ENCODE results near the gene MTA2.
"Not testable (repeated sequence)": the region's sequence is repeated elsewhere in the genome, so short reads cannot be mapped to it uniquely, and the experiment has no call there.

The MTA2 gene

GRCh38 chr11:62552485-62553079 is 49.1 kb downstream of the MTA2 start:
- H3K4me3 ChIP-seq (ENCODE audit: low read length) = peak overlapping the region; percentile 74
- H3K9me3 ChIP-seq (ENCODE audit: control insufficient read depth, low read length) = no peaks in the 10 kb centered on the region
- DNase-seq (ENCODE audit: low read depth) = peak; percentile 48
- H3K36me3 ChIP-seq (ENCODE audit: control insufficient read depth, insufficient read depth, low read length, severe bottlenecking) = no peaks in the 10 kb centered on the region
- peak overlapping the region; percentile 89 for H3K9ac ChIP-seq (ENCODE audit: low read length)
- peaks cover 62% of the 10 kb centered on the region for H3K4me1 ChIP-seq (ENCODE audit: control insufficient read depth, insufficient read depth, low read length)
- H3K27me3 ChIP-seq (replicated peaks; ENCODE audit: control insufficient read depth, insufficient read depth, low read length) = no peaks in the 10 kb centered on the region

- H3K9ac ChIP-seq (ENCODE audit: low read length); H3K36me3 ChIP-seq (ENCODE audit: control insufficient read depth, insufficient read depth, low read length, severe bottlenecking); DNase-seq (ENCODE audit: low read depth); H3K27me3 ChIP-seq (replicated peaks; ENCODE audit: control insufficient read depth, insufficient read depth, low read length); H3K4me3 ChIP-seq (ENCODE audit: low read length); H3K9me3 ChIP-seq (ENCODE audit: control insufficient read depth, low read length): not testable (repeated sequence)
- peaks cover 44% of the 10 kb centered on the region for H3K4me1 ChIP-seq (ENCODE audit: control insufficient read depth, insufficient read depth, low read length)
Measured at GRCh38 chr11:62550478-62550877, 51.2 kb downstream of the MTA2 start.

- Histone ChIP-seq H3K27me3 (replicated peaks; ENCODE audit: control insufficient read depth, insufficient read depth, low read length) (no peaks in the 10 kb centered on the region), H3K4me3 (ENCODE audit: low read length) (no peak overlapping the region), H3K36me3 (ENCODE audit: control insufficient read depth, insufficient read depth, low read length, severe bottlenecking) (no peaks in the 10 kb centered on the region), H3K9me3 (ENCODE audit: control insufficient read depth, low read length) (no peaks in the 10 kb centered on the region), H3K9ac (ENCODE audit: low read length) (no peak overlapping the region), H3K4me1 (ENCODE audit: control insufficient read depth, insufficient read depth, low read length) (peaks cover 27% of the 10 kb centered on the region)
- DNase-seq (ENCODE audit: low read depth) = no peak
Measured at GRCh38 chr11:62548545-62549335, 52.9 kb downstream of the MTA2 start.

GRCh38 chr11:62547691-62548281 is 53.9 kb downstream of the MTA2 start:
- no peaks in the 10 kb centered on the region for H3K27me3 ChIP-seq (replicated peaks; ENCODE audit: control insufficient read depth, insufficient read depth, low read length)
- H3K4me1 ChIP-seq (ENCODE audit: control insufficient read depth, insufficient read depth, low read length) = peaks cover 21% of the 10 kb centered on the region
- peak overlapping the region; percentile 95 for H3K9ac ChIP-seq (ENCODE audit: low read length)
- peak overlapping the region; percentile 87 for H3K4me3 ChIP-seq (ENCODE audit: low read length)
- no peak for DNase-seq (ENCODE audit: low read depth)
- H3K36me3 ChIP-seq (ENCODE audit: control insufficient read depth, insufficient read depth, low read length, severe bottlenecking) = no peaks in the 10 kb centered on the region
- H3K9me3 ChIP-seq (ENCODE audit: control insufficient read depth, low read length) = no peaks in the 10 kb centered on the region

- Histone ChIP-seq H3K4me3 (ENCODE audit: low read length) (peak overlapping the region; percentile 87), H3K36me3 (ENCODE audit: control insufficient read depth, insufficient read depth, low read length, severe bottlenecking) (no peaks in the 10 kb centered on the region), H3K27me3 (replicated peaks; ENCODE audit: control insufficient read depth, insufficient read depth, low read length) (no peaks in the 10 kb centered on the region), H3K9ac (ENCODE audit: low read length) (peak overlapping the region; percentile 95), H3K4me1 (ENCODE audit: control insufficient read depth, insufficient read depth, low read length) (peaks cover 22% of the 10 kb centered on the region), H3K9me3 (ENCODE audit: control insufficient read depth, low read length) (no peaks in the 10 kb centered on the region)
- peak; percentile 74 for DNase-seq (ENCODE audit: low read depth)
Measured at GRCh38 chr11:62546929-62547625, 54.6 kb downstream of the MTA2 start.

- Histone ChIP-seq H3K36me3 (ENCODE audit: control insufficient read depth, insufficient read depth, low read length, severe bottlenecking) (no peaks in the 10 kb centered on the region), H3K9ac (ENCODE audit: low read length) (peak within 1 kb of the TSS; percentile 100), H3K4me3 (ENCODE audit: low read length) (peak within 1 kb of the TSS; percentile 94), H3K9me3 (ENCODE audit: control insufficient read depth, low read length) (no peaks in the 10 kb centered on the region), H3K27me3 (replicated peaks; ENCODE audit: control insufficient read depth, insufficient read depth, low read length) (no peaks in the 10 kb centered on the region), H3K4me1 (ENCODE audit: control insufficient read depth, insufficient read depth, low read length) (peaks cover 23% of the 10 kb centered on the region)
- DNase-seq (ENCODE audit: low read depth) = peak; percentile 91
Measured at GRCh38 chr11:62546244-62546928, 55.3 kb downstream of the MTA2 start, which contains the start of gene AHNAK. Gene AHNAK (minus strand): TSS chr11:62546806. CDS start chr11:62536098, 10,708 bp downstream.

- Histone ChIP-seq H3K4me3 (ENCODE audit: low read length) (peak overlapping the region; percentile 94), H3K4me1 (ENCODE audit: control insufficient read depth, insufficient read depth, low read length) (peaks cover 30% of the 10 kb centered on the region), H3K9ac (ENCODE audit: low read length) (peak overlapping the region; percentile 100), H3K36me3 (ENCODE audit: control insufficient read depth, insufficient read depth, low read length, severe bottlenecking) (no peaks in the 10 kb centered on the region), H3K9me3 (ENCODE audit: control insufficient read depth, low read length) (no peaks in the 10 kb centered on the region), H3K27me3 (replicated peaks; ENCODE audit: control insufficient read depth, insufficient read depth, low read length) (no peaks in the 10 kb centered on the region)
- DNase-seq (ENCODE audit: low read depth) = peak; percentile 95
Measured at GRCh38 chr11:62545437-62546243, 56.0 kb downstream of the MTA2 start.

- DNase-seq (ENCODE audit: low read depth) = peak; percentile 58
- H3K4me3 ChIP-seq (ENCODE audit: low read length) = peak overlapping the region; percentile 94
- H3K27me3 ChIP-seq (replicated peaks; ENCODE audit: control insufficient read depth, insufficient read depth, low read length) = no peaks in the 10 kb centered on the region
- H3K9ac ChIP-seq (ENCODE audit: low read length) = peak overlapping the region; percentile 100
- H3K9me3 ChIP-seq (ENCODE audit: control insufficient read depth, low read length) = no peaks in the 10 kb centered on the region
- H3K36me3 ChIP-seq (ENCODE audit: control insufficient read depth, insufficient read depth, low read length, severe bottlenecking) = no peaks in the 10 kb centered on the region
- H3K4me1 ChIP-seq (ENCODE audit: control insufficient read depth, insufficient read depth, low read length) = peaks cover 38% of the 10 kb centered on the region
Measured at GRCh38 chr11:62544581-62545436, 56.9 kb downstream of the MTA2 start.

GRCh38 chr11:62543680-62544444 is 57.8 kb downstream of the MTA2 start:
- peak overlapping the region; percentile 100 for H3K9ac ChIP-seq (ENCODE audit: low read length)
- no peaks in the 10 kb centered on the region for H3K9me3 ChIP-seq (ENCODE audit: control insufficient read depth, low read length)
- no peaks in the 10 kb centered on the region for H3K36me3 ChIP-seq (ENCODE audit: control insufficient read depth, insufficient read depth, low read length, severe bottlenecking)
- no peaks in the 10 kb centered on the region for H3K27me3 ChIP-seq (replicated peaks; ENCODE audit: control insufficient read depth, insufficient read depth, low read length)
- H3K4me1 ChIP-seq (ENCODE audit: control insufficient read depth, insufficient read depth, low read length) = peaks cover 46% of the 10 kb centered on the region
- peak; percentile 42 for DNase-seq (ENCODE audit: low read depth)
- peak overlapping the region; percentile 94 for H3K4me3 ChIP-seq (ENCODE audit: low read length)
